Common myeloid progenitor, CD34-positive (primary cell): Measurements from ENCODE around the gene SYT5.
"Not testable (repeated sequence)": the region's sequence is repeated elsewhere in the genome, so short reads cannot be mapped to it uniquely, and the experiment has no call there.

Experiments used
- CTCF ChIA-PET: fragments of 350-600 bp; sonication (Branson Sonifier 250); formaldehyde crosslinking; loops from one replicate; lab custom pipeline; 2021; ENCODE audit warnings: antibody characterized with exemption; lab: Charles Lee
- POLR2A ChIA-PET: fragments of 350-600 bp; sonication (Branson Sonifier 250); formaldehyde crosslinking; loops from one replicate; lab custom pipeline; 2021; ENCODE audit warnings: antibody characterized with exemption; lab: Charles Lee
- DNase-seq, 3 donors: peaks; one replicate each; pipeline versions ENCODE4 v3.0.0 to v3.0.0-alpha.2; 2013
- H3K27ac ChIP-seq, 2 experiments: 1 replicate in 1 of 2; 2 replicates in 1 of 2; pipeline ENCODE4 v1.7.0; 2013; ENCODE audit warnings: inconsistent platforms in 2 of 2, low read length in 2 of 2, mild to moderate bottlenecking in 2 of 2, low read depth in 1 of 2, moderate library complexity in 1 of 2; ENCODE audit not compliant: severe bottlenecking in 2 of 2, insufficient read depth in 1 of 2, poor library complexity in 1 of 2
- H3K27me3 ChIP-seq, 5 experiments: replicated peaks in 2 of 5; 1 replicate in 3 of 5; 2 replicates in 2 of 5; pipeline versions ENCODE4 v1.6.1 to v1.7.0; 2013; ENCODE audit warnings: low read length in 4 of 5, mild to moderate bottlenecking in 2 of 5, moderate library complexity in 2 of 5, inconsistent platforms in 1 of 5; ENCODE audit not compliant: insufficient read depth in 5 of 5, control insufficient read depth in 4 of 5
- H3K36me3 ChIP-seq, 4 experiments: 1 replicate in 2 of 4; 2 replicates in 2 of 4; pipeline versions ENCODE4 v1.6.1 to v1.7.0; 2013; ENCODE audit warnings: low read length in 3 of 4, control low read depth in 1 of 4, mild to moderate bottlenecking in 1 of 4; ENCODE audit not compliant: control insufficient read depth in 4 of 4, insufficient read depth in 4 of 4
- H3K4me1 ChIP-seq, 4 experiments: 1 replicate in 3 of 4; 2 replicates in 1 of 4; pipeline versions ENCODE4 v1.6.1 to v1.7.1; 2013; ENCODE audit warnings: low read length in 3 of 4, mild to moderate bottlenecking in 3 of 4, control low read depth in 1 of 4, inconsistent platforms in 1 of 4, moderate library complexity in 1 of 4; ENCODE audit not compliant: control insufficient read depth in 4 of 4, insufficient read depth in 4 of 4; ENCODE audit errors: control extremely low read depth in 1 of 4
- H3K4me3 ChIP-seq, 7 experiments: 1 replicate in 4 of 7; 2 replicates in 3 of 7; pipeline versions ENCODE4 v1.5.1 to v1.7.0; 2013; ENCODE audit warnings: mild to moderate bottlenecking in 7 of 7, low read length in 6 of 7, moderate library complexity in 6 of 7, inconsistent platforms in 2 of 7, low read depth in 2 of 7, control low read depth in 1 of 7; ENCODE audit not compliant: insufficient read depth in 4 of 7, control insufficient read depth in 1 of 7; ENCODE audit errors: extremely low read depth in 1 of 7
- H3K9me3 ChIP-seq, 5 experiments: 1 replicate in 4 of 5; 2 replicates in 1 of 5; pipeline versions ENCODE4 v1.6.1 to v1.7.1; 2013; ENCODE audit warnings: low read length in 4 of 5, mild to moderate bottlenecking in 2 of 5, inconsistent platforms in 1 of 5, low read depth in 1 of 5, moderate library complexity in 1 of 5; ENCODE audit not compliant: control insufficient read depth in 4 of 5, insufficient read depth in 2 of 5; ENCODE audit errors: control extremely low read depth in 1 of 5
- WGBS: methylation state at CpG from one replicate; pipeline ENCODE4 v1.1.5; 2013; ENCODE audit not compliant: insufficient coverage; 5-methylcytosine and 5-hydroxymethylcytosine counted together

The SYT5 gene

GRCh38 chr19:55226788-55227187 lies 46.7 kb upstream of the SYT5 start:
- Histone ChIP-seq H3K27ac (no peak overlapping the region), H3K9me3 (no peaks in the 10 kb centered on the region), H3K27me3 (no peaks in the 10 kb centered on the region), H3K4me1 (no peaks in the 10 kb centered on the region), H3K36me3 (peaks cover 0 to 86% (median 58%) of the 10 kb centered on the region in 4 experiments), H3K4me3 (no peak overlapping the region)
- ChIA-PET POLR2A (no interaction called here), CTCF (no interaction called here)
- DNase-seq: no peak
- 93% methylated on average over 14 of the region's 18 CpGs for WGBS

GRCh38 chr19:55226273-55226672 lies 46.2 kb upstream of the SYT5 start:
- H3K9me3 ChIP-seq: peaks cover 0 to under 1% (median 0%) of the 10 kb centered on the region in 5 experiments
- H3K36me3 ChIP-seq: peaks cover 0 to 80% (median 56%) of the 10 kb centered on the region in 4 experiments
- no peaks in the 10 kb centered on the region for H3K27me3 ChIP-seq
- DNase-seq: no peak
- no peak overlapping the region for H3K4me3 ChIP-seq
- WGBS: 94% methylated on average over 9 of the region's 9 CpGs
- no peaks in the 10 kb centered on the region for H3K4me1 ChIP-seq
- ChIA-PET POLR2A (no interaction called here), CTCF (no interaction called here)
- H3K27ac ChIP-seq: no peak overlapping the region

- 100% methylated on average over 3 of the region's 7 CpGs for WGBS
- ChIA-PET CTCF (no interaction called here), POLR2A (no interaction called here)
- no peaks in the 10 kb centered on the region for H3K27me3 ChIP-seq
- no peaks in the 10 kb centered on the region for H3K4me1 ChIP-seq
- H3K9me3 ChIP-seq: peaks cover 0 to 7% (median 3%) of the 10 kb centered on the region in 5 experiments
- peaks cover 1 to 79% (median 52%) of the 10 kb centered on the region in 4 experiments for H3K36me3 ChIP-seq
- no peak overlapping the region for H3K4me3 ChIP-seq
- no peak for DNase-seq
- H3K27ac ChIP-seq: no peak overlapping the region
Measured at GRCh38 chr19:55225415-55225958, 45.4 kb upstream of the SYT5 start.

- DNase-seq, H3K27me3 ChIP-seq, H3K27ac ChIP-seq, H3K9me3 ChIP-seq, H3K4me3 ChIP-seq, H3K4me1 ChIP-seq, POLR2A ChIA-PET, CTCF ChIA-PET: not testable (repeated sequence)
- peaks cover 3 to 77% (median 47%) of the 10 kb centered on the region in 4 experiments for H3K36me3 ChIP-seq
- 90% methylated on average over 6 of the region's 11 CpGs for WGBS
Measured at GRCh38 chr19:55224679-55225414, 44.8 kb upstream of the SYT5 start.

- WGBS: 89% methylated on average over 20 of the region's 26 CpGs
- ChIA-PET CTCF (no interaction called here), POLR2A (no interaction called here)
- no peak for DNase-seq
- Histone ChIP-seq H3K27me3 (no peaks in the 10 kb centered on the region), H3K36me3 (peaks cover 3 to 70% (median 41%) of the 10 kb centered on the region in 4 experiments), H3K4me3 (no peak overlapping the region), H3K4me1 (no peaks in the 10 kb centered on the region), H3K27ac (no peak overlapping the region), H3K9me3 (peaks cover 0 to 9% (median 3%) of the 10 kb centered on the region in 5 experiments)
Measured at GRCh38 chr19:55224038-55224665, 44.1 kb upstream of the SYT5 start.

GRCh38 chr19:55223291-55224037 lies 43.4 kb upstream of the SYT5 start:
- Histone ChIP-seq H3K4me3 (no peak overlapping the region), H3K27me3 (no peaks in the 10 kb centered on the region), H3K9me3 (peaks cover 0 to 9% (median 3%) of the 10 kb centered on the region in 5 experiments), H3K27ac (no peak overlapping the region), H3K36me3 (peaks cover 3 to 63% (median 36%) of the 10 kb centered on the region in 4 experiments), H3K4me1 (no peaks in the 10 kb centered on the region)
- 96% methylated on average over 13 of the region's 17 CpGs for WGBS
- no peak for DNase-seq
- POLR2A ChIA-PET: no interaction called here
- CTCF ChIA-PET: no interaction called here
